Body of pancreas (tissue), 4 donors: Measurements from ENCODE around the gene SLC50A1. TPM values are rescaled to one million over a fixed set of nuclear protein-coding genes. Genes with fewer than 3 reads are reported as not detected.

Experiments
- ATAC-seq: fragments of 150-250 bp; one replicate; pipeline ENCODE4 v1.9.1; 2016
- DNase-seq, 4 donors: peaks; one replicate each; pipeline ENCODE4 v3.0.0-alpha.2; 2019
- H3K27ac ChIP-seq, 4 donors: fragments of 200-600 bp; sonication (generic); 1 replicate in 3 of 4; 2 replicates in 1 of 4; pipeline versions ENCODE4 v1.5.1 to v1.6.1; 2016 to 2019; ENCODE audit warnings: mild to moderate bottlenecking in 1 of 4, mixed read lengths in 1 of 4, moderate library complexity in 1 of 4
- H3K27me3 ChIP-seq, 2 donors: fragments of 200-600 bp; sonication (generic); one replicate each; pipeline ENCODE4 v1.6.0; 2016; ENCODE audit warnings: mild to moderate bottlenecking in 1 of 2
- H3K36me3 ChIP-seq, 2 donors: fragments of 200-600 bp; sonication (generic); replicated peaks in 1 of 2; 2 replicates each; pipeline ENCODE4 v1.5.1; 2016; ENCODE audit warnings: low read depth in 2 of 2; ENCODE audit not compliant: insufficient read depth in 1 of 2
- H3K4me1 ChIP-seq: fragments of 200-600 bp; sonication (generic); one replicate; pipeline ENCODE4 v1.6.0; 2016
- H3K4me3 ChIP-seq, 2 donors: fragments of 200-600 bp; sonication (generic); 1 replicate in 1 of 2; 2 replicates in 1 of 2; pipeline ENCODE4 v1.5.1; 2016 to 2019
- H3K9me3 ChIP-seq, 3 donors: fragments of 200-600 bp; sonication (generic); 1 replicate in 2 of 3; 2 replicates in 1 of 3; pipeline ENCODE4 v1.5.1; 2016
- CTCF ChIP-seq, 7 experiments: fragments of 450-650 bp in 4 of 7; fragments of 200-600 bp in 3 of 7; sonication (generic) in 3 of 7; IDR thresholded peaks; one replicate each; pipeline ENCODE4 v1.5.1; 2016 to 2019; ENCODE audit warnings: antibody characterized with exemption in 7 of 7
- POLR2A ChIP-seq, 3 donors: fragments of 450-650 bp; IDR thresholded peaks; one replicate each; pipeline ENCODE4 v1.6.1; 2016; ENCODE audit warnings: antibody characterized with exemption in 3 of 3, mild to moderate bottlenecking in 2 of 3
- WGBS, 2 donors: methylation state at CpG; one replicate each; pipeline ENCODE4 v1.1.5; 2017; 5-methylcytosine and 5-hydroxymethylcytosine counted together
- intact Hi-C: fragments of 100-400 bp; cut with DNase I; formaldehyde crosslinking; loops from one replicate; pipeline ENCODE4 v1.15.1; 2023
- total RNA-seq, 2 donors: library from RNA; depleted of rRNA; stranded (reverse); fragments of >200 nt; gene quantifications; one replicate each; pipeline ENCODE4 v1.1.0, GENCODE V29; 2016

The SLC50A1 gene
- total RNA-seq, 2 donors from 2014 or later, result 13.7 to 25.7 TPM

- TF ChIP-seq CTCF (IDR thresholded peaks at IDR 0.05) (no peak), POLR2A (IDR thresholded peaks at IDR 0.05) (no peak)
- intact Hi-C loops, result loop anchor here (10.0 kb wide), 1 partner anchor 53 kb away; no protein-coding TSS in a partner anchor
- no peaks in the 10 kb centered on the region for H3K27me3 ChIP-seq
- DNase-seq (no peak), ATAC-seq (no peak)
- WGBS, 2 donors, result 27 to 29% methylated on average over 8 of the region's 8 CpGs
- H3K36me3 ChIP-seq, result peaks cover 0 to 7% of the 10 kb centered on the region in 2 donors
- H3K4me3 ChIP-seq, result peak overlapping the region in 1 of 2 donors; percentile 35
- H3K4me1 ChIP-seq, result peaks cover 26% of the 10 kb centered on the region
- peak overlapping the region in 3 of 4 donors; percentile 76 to 85 (median 81) for H3K27ac ChIP-seq
- H3K9me3 ChIP-seq, result no peaks in the 10 kb centered on the region
These were observed 36.4 kb downstream of the SLC50A1 start for GRCh38 chr1:155171836-155172731.

- Histone ChIP-seq H3K27me3 (no peaks in the 10 kb centered on the region), H3K36me3 (peaks cover 0 to 7% of the 10 kb centered on the region in 2 donors), H3K4me1 (peaks cover 20% of the 10 kb centered on the region), H3K9me3 (no peaks in the 10 kb centered on the region), H3K4me3 (peak within 1 kb of the TSS; percentile 35 to 84), H3K27ac (peak within 1 kb of the TSS; percentile 67 to 85 (median 78))
- intact Hi-C loops, result loop anchor here (10.0 kb wide), 1 partner anchor 52 kb away; no protein-coding TSS in a partner anchor
- TF ChIP-seq POLR2A (IDR thresholded peaks at IDR 0.05) (peak in 2 of 3 donors; percentile 70 to 72), CTCF (IDR thresholded peaks at IDR 0.05) (peak; percentile 83 to 100 (median 97))
- peak; percentile 89 for ATAC-seq
- DNase-seq, result peak; percentile 93 to 97 (median 95)
- 0% methylated on average over 13 to 57 of the region's 57 CpGs for WGBS, 2 donors
These were observed 37.3 kb downstream of the SLC50A1 start, which contains the start of gene KRTCAP2 for GRCh38 chr1:155172732-155173477. KRTCAP2 (minus strand) TSS chr1:155173304; CDS start chr1:155173224, 80 bp downstream.

GRCh38 chr1:155173478-155174323 lies 38.0 kb downstream of the SLC50A1 start, which contains the start of gene TRIM46:
TRIM46 (plus strand) TSS chr1:155173849; CDS start chr1:155173967, 118 bp downstream.
- peak within 1 kb of the TSS; percentile 67 to 85 (median 78) for H3K27ac ChIP-seq
- TF ChIP-seq CTCF (IDR thresholded peaks at IDR 0.05) (no peak), POLR2A (IDR thresholded peaks at IDR 0.05) (no peak)
- intact Hi-C loops, result loop anchor here (10.0 kb wide), 1 partner anchor 51 kb away; no protein-coding TSS in a partner anchor
- peaks cover 0 to 7% of the 10 kb centered on the region in 2 donors for H3K36me3 ChIP-seq
- WGBS, 2 donors, result 4 to 5% methylated on average over 32 to 38 of the region's 38 CpGs
- ATAC-seq (no peak), DNase-seq (peak in 2 of 4 donors; percentile 11 to 32)
- H3K27me3 ChIP-seq, result no peaks in the 10 kb centered on the region
- peaks cover 19% of the 10 kb centered on the region for H3K4me1 ChIP-seq
- peak within 1 kb of the TSS; percentile 35 to 84 for H3K4me3 ChIP-seq
- H3K9me3 ChIP-seq, result no peaks in the 10 kb centered on the region
